Measurements from ENCODE around the gene TBX18.

- TF ChIP-seq CTCF (IDR thresholded peaks at IDR 0.05) = no peak
- TF ChIP-seq, protein P1, sequence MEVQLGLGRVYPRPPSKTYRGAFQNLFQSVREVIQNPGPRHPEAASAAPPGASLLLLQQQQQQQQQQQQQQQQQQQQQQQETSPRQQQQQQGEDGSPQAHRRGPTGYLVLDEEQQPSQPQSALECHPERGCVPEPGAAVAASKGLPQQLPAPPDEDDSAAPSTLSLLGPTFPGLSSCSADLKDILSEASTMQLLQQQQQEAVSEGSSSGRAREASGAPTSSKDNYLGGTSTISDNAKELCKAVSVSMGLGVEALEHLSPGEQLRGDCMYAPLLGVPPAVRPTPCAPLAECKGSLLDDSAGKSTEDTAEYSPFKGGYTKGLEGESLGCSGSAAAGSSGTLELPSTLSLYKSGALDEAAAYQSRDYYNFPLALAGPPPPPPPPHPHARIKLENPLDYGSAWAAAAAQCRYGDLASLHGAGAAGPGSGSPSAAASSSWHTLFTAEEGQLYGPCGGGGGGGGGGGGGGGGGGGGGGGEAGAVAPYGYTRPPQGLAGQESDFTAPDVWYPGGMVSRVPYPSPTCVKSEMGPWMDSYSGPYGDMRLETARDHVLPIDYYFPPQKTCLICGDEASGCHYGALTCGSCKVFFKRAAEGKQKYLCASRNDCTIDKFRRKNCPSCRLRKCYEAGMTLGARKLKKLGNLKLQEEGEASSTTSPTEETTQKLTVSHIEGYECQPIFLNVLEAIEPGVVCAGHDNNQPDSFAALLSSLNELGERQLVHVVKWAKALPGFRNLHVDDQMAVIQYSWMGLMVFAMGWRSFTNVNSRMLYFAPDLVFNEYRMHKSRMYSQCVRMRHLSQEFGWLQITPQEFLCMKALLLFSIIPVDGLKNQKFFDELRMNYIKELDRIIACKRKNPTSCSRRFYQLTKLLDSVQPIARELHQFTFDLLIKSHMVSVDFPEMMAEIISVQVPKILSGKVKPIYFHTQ (CRISPR knock-in tag; IDR thresholded peaks at IDR 0.05) = no peak
- TF ChIP-seq, protein P2, sequence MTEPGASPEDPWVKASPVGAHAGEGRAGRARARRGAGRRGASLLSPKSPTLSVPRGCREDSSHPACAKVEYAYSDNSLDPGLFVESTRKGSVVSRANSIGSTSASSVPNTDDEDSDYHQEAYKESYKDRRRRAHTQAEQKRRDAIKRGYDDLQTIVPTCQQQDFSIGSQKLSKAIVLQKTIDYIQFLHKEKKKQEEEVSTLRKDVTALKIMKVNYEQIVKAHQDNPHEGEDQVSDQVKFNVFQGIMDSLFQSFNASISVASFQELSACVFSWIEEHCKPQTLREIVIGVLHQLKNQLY (CRISPR knock-in tag; IDR thresholded peaks at IDR 0.05) = no peak
- no peak for TF ChIP-seq JUN (CRISPR knock-in tag; IDR thresholded peaks at IDR 0.05)
- TF ChIP-seq E2F5 (CRISPR knock-in tag; IDR thresholded peaks at IDR 0.05) = no peak
- no peak for TF ChIP-seq ZNF416 (CRISPR knock-in tag; IDR thresholded peaks at IDR 0.05)
- TF ChIP-seq TEAD4 (CRISPR knock-in tag; IDR thresholded peaks at IDR 0.05) = no peak
- TF ChIP-seq TEAD1 (CRISPR knock-in tag; IDR thresholded peaks at IDR 0.05) = no peak
- TF ChIP-seq FOXP1 (CRISPR knock-in tag; IDR thresholded peaks at IDR 0.05; ENCODE audit: borderline replicate concordance) = no peak
- TF ChIP-seq, protein P3, sequence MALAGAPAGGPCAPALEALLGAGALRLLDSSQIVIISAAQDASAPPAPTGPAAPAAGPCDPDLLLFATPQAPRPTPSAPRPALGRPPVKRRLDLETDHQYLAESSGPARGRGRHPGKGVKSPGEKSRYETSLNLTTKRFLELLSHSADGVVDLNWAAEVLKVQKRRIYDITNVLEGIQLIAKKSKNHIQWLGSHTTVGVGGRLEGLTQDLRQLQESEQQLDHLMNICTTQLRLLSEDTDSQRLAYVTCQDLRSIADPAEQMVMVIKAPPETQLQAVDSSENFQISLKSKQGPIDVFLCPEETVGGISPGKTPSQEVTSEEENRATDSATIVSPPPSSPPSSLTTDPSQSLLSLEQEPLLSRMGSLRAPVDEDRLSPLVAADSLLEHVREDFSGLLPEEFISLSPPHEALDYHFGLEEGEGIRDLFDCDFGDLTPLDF (CRISPR knock-in tag; IDR thresholded peaks at IDR 0.05) = no peak
- TF ChIP-seq, protein P4, sequence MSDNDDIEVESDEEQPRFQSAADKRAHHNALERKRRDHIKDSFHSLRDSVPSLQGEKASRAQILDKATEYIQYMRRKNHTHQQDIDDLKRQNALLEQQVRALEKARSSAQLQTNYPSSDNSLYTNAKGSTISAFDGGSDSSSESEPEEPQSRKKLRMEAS (CRISPR knock-in tag; IDR thresholded peaks at IDR 0.05) = no peak
- no peak for TF ChIP-seq IRF2 (CRISPR knock-in tag; IDR thresholded peaks at IDR 0.05; ENCODE audit: borderline replicate concordance, low read depth)
Observed at GRCh38 chr6:84663866-84664265, 100.5 kb downstream of the TBX18 start.

Measured in WTC11 (cell line).